Effector CD8-positive, alpha-beta T cell (primary cell): ENCODE results near the gene LENEP.
A peak's percentile ranks its signal among the peaks of the same experiment; 100 is the strongest.

ENCODE experiments used
- DNase-seq: peaks from one replicate; lab custom pipeline; 2025; lab: John Stamatoyannopoulos, UW

Gene LENEP

GRCh38 chr1:154960446-154961136, 32.8 kb upstream of the LENEP start:
- no peak for DNase-seq

GRCh38 chr1:154961207-154962155, 31.9 kb upstream of the LENEP start, which contains the start of gene PYGO2:
PYGO2 (minus strand) TSS chr1:154961782; CDS start chr1:154961576, 206 bp downstream.
- peak; percentile 69 for DNase-seq

- DNase-seq: no peak
Observed at GRCh38 chr1:154962156-154962749, 31.1 kb upstream of the LENEP start.

- no peak for DNase-seq
Observed at GRCh38 chr1:154962795-154963330, 30.5 kb upstream of the LENEP start.

- no peak for DNase-seq
Observed at GRCh38 chr1:154963643-154964042, 29.7 kb upstream of the LENEP start.

- no peak for DNase-seq
Observed at GRCh38 chr1:154964359-154964758, 29.0 kb upstream of the LENEP start.

- DNase-seq: no peak
Observed at GRCh38 chr1:154966111-154966510, 27.3 kb upstream of the LENEP start.

DNA sequence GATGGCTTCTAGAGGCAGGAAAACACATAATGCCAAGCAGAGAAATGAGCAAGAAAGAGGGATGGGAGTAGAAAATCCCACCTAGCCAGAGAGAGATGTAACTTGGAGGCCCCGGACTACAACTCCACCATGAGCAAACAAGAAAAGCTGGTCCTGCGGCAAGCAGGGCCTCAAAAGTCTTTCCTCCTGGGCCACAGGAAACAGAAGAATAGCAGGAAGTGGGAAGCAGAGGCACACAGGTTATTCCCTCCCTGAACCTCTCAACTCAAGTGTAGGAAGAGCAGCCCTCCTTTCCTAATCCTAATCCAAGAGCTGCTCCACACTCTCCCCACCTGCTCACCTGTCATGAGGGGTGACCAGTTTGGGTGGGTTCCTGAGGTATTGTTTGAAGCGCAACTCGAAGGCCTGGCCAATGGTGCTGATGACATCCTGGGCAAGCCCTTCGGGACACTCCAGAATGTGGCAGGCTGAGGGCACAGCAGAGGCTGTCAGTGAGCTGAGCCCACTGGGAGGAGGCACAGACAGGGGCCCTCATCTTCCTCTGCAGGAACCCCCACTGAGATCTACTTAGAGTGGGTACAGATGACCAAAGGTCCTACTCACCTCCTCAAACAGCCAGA, 25.9 kb upstream of the LENEP start:
- DNase-seq: no peak

DNA sequence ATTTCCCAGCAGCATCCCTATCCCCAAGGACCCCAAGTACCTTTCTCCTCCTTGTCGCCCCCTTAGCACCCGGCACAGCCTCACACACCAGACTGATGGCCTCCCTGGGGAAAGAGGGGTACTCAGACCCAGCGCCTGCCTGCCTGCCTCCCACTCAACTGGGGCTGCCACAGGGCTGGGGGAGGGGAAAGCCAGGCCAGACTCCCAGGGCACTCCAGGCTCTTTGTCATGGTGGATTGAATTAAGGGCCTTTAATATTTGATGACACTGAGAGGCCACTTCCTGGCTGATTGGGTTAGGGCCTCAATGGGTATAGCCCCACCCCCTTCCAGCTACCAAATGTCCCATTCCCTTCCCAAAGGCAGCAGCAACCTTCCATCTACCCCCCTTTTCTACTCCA, 24.7 kb upstream of the LENEP start:
- no peak for DNase-seq

GRCh38 chr1:154969246-154969645, 24.1 kb upstream of the LENEP start:
- DNase-seq: no peak

GRCh38 chr1:154969860-154970452, 23.4 kb upstream of the LENEP start:
- no peak for DNase-seq

DNA sequence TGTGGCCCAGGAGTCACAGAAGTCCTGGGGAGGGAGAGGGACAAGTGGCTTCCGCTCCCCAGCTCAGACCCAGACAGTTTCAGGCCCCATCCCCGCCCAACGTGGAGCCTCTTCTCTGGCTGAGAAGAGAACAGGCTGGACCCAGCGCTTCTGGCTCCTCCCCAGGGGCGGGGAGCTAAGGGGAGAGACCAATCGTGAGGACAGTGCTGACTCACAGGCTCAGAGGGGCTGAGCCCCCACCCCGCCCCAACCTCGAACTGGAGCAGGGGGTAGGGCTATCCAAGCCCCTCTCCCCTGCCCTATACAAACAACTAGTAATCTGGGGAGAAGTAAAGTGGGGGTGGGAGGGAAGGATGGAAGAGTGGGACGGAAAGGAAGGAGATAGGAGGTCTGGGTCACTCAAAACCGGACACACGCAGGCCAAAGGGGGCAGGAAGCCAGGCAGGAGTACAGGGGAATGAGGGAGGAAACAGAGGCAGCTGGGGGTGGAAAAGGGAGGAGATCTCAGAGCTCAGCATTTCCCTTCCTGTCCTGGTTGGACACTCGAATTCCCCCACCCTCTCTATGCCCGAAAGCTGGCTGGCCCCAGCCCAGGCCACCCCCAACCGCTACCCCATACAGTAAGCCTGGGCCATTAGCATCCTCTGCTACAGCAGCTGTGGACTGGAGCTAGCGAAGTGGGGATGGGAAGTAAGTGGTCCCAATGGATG, 22.6 kb upstream of the LENEP start, which contains the start of gene SHC1:
Gene SHC1 (minus strand): TSS at position 117 of the 710 bp plus-strand sequence. CDS start 221 bp downstream, outside the sequence.
- DNase-seq: no peak

DNA sequence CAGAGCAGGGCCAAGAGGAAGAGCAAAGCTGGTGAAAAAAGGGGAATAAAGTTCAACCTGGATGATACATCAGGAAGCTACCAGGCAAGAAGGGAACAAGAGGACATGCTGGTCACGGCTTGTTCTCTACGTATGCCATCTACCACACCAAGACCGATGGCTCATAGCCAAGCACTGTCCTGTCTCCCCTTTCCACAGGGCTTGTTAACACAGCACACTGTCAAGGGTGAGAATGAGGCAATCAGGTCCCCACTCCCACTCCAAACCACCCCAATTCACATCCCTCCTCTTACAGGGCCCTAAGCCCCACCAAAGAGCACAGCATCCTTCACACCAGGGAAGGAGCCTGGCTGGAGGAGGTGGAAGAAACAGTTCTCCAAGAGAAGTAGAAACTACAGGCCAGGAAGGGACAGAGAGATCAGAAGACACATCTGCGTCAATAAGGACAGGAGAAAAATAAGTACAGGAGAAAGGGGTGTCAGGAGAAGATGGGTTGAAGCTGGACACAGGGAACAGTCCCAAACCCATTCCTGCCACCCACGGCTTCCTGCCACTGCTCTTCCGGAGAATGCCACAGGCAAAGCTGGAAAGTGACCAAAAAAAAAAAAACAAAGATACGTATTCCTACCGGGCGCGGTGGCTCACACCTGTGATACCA, 21.9 kb upstream of the LENEP start:
- DNase-seq: no peak

DNA sequence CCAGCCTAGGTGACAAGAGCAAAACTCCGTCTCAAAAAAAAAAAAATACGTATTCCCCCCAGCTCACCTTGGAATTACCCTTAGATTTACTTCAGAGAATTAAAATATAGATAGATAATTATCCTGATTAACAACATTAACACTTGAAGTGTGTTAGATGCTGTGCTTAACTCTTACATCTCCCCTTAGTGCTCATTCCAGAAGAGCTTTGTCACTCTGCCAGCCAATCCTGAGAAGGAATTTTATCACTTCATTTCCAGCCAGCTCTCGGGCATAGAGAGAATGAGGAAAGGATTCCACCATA, 21.2 kb upstream of the LENEP start:
- no peak for DNase-seq

- DNase-seq: no peak
Observed at GRCh38 chr1:154972517-154973343, 20.7 kb upstream of the LENEP start.

- peak; percentile 85 for DNase-seq
Observed at GRCh38 chr1:154973344-154974101, 19.9 kb upstream of the LENEP start.

DNA sequence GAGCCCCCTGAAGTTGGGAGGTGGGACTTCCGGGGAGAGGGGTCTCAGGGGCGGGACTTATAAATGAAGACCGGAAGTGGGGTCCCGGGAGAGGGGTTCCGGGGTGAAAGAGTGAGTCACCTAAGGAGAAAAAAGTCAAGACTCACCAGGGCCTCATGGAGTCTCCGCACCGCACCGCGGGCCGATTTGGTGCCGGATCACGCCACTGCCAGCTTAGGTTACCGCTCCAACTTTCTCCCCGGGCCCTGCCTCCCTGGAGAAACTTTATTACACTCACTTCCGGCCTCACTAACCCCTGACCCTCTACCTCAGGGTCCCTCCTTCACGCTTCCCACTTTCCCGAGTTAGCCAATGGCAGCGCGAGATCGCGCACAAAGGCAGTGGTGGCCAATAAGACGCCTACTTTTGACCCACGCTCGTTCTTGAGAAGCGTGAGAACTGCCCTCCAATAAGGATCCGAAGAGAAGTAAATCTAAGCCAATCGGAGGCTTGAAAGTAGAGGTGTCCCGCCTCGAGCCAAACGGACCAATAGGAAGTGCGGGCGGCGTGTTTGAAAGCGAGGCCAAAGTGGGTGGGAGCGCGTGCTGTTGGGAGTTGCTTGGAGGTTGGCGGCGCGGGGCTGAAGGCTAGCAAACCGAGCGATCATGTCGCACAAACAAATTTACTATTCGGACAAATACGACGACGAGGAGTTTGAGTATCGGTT, 19.1 kb upstream of the LENEP start, which contains the start of gene CKS1B:
Gene CKS1B (plus strand): TSS at position 580 of the 706 bp plus-strand sequence. CDS start 65 bp downstream, at position 645.
- DNase-seq: peak; percentile 95
